ENCODE measurements around the gene DNAH17.

The DNAH17 gene

GRCh38 chr17:78384479-78385175 is 192.6 kb downstream of the DNAH17 start:
- DNase-seq = no peak

GRCh38 chr17:78383725-78384471 is 193.3 kb downstream of the DNAH17 start:
- DNase-seq = peak; percentile 64

GRCh38 chr17:78381601-78382232 is 195.5 kb downstream of the DNAH17 start:
- peak; percentile 89 for DNase-seq

- DNase-seq = no peak
Measured at GRCh38 chr17:78380370-78380769, 196.8 kb downstream of the DNAH17 start.

- no peak for DNase-seq
Measured at GRCh38 chr17:78379131-78379491, 198.1 kb downstream of the DNAH17 start.

- peak; percentile 73 for DNase-seq
Measured at GRCh38 chr17:78378225-78379130, 198.7 kb downstream of the DNAH17 start, which contains the start of gene PGS1. Gene PGS1 (plus strand): TSS chr17:78378649. CDS start chr17:78378666, 17 bp downstream.

- DNase-seq = no peak
Measured at GRCh38 chr17:78377858-78378224, 199.4 kb downstream of the DNAH17 start.

GRCh38 chr17:78376161-78376560 is 201.0 kb downstream of the DNAH17 start:
- no peak for DNase-seq

- no peak for DNase-seq
Measured at GRCh38 chr17:78375401-78376151, 201.6 kb downstream of the DNAH17 start.

- DNase-seq = no peak
Measured at GRCh38 chr17:78374631-78375274, 202.4 kb downstream of the DNAH17 start.

GRCh38 chr17:78374189-78374588 is 203.0 kb downstream of the DNAH17 start:
- DNase-seq = no peak

All from CD4-positive, alpha-beta T cell treated with Interleukin-4 for 4 hours (primary cell).